ENCODE results near the gene SUPT3H. TPM values are rescaled to one million over a fixed set of nuclear protein-coding genes. Genes with fewer than 3 reads are reported as not detected.

SUPT3H gene
- total RNA-seq, 3 donors from 2014 or later = 3.0 to 8.1 (median 3.5) TPM

GRCh38 chr6:45132658-45133294, 245.0 kb downstream of the SUPT3H start:
- Histone ChIP-seq H3K4me3 (no peak overlapping the region), H3K9me3 (peaks cover 10% of the 10 kb centered on the region), H3K36me3 (ENCODE audit: low read depth) (no peaks in the 10 kb centered on the region), H3K4me1 (ENCODE audit: low read depth) (no peaks in the 10 kb centered on the region)
- no peak for DNase-seq
- intact Hi-C loops (cut with DNase I, micrococcal nuclease) = no loop called here
- ATAC-seq = no peak
- no peak for TF ChIP-seq CTCF (IDR thresholded peaks at IDR 0.05)

- intact Hi-C loops (cut with DNase I, micrococcal nuclease) = no loop called here
- Histone ChIP-seq H3K36me3 (ENCODE audit: low read depth) (no peaks in the 10 kb centered on the region), H3K4me3 (no peak overlapping the region), H3K4me1 (ENCODE audit: low read depth) (no peaks in the 10 kb centered on the region), H3K9me3 (peaks cover 5% of the 10 kb centered on the region)
- no peak for DNase-seq
- ATAC-seq = no peak
- TF ChIP-seq CTCF (IDR thresholded peaks at IDR 0.05) = no peak
Observed at GRCh38 chr6:45132059-45132458, 245.7 kb downstream of the SUPT3H start.

- no peak for TF ChIP-seq CTCF (IDR thresholded peaks at IDR 0.05)
- DNase-seq (no peak), ATAC-seq (no peak)
- no peaks in the 10 kb centered on the region for H3K4me1 ChIP-seq (ENCODE audit: low read depth)
- intact Hi-C loops (cut with DNase I, micrococcal nuclease) = no loop called here
- H3K9me3 ChIP-seq = no peaks in the 10 kb centered on the region
- H3K4me3 ChIP-seq = no peak overlapping the region
- H3K36me3 ChIP-seq (ENCODE audit: low read depth) = no peaks in the 10 kb centered on the region
Observed at GRCh38 chr6:45129051-45129450, 248.7 kb downstream of the SUPT3H start.

- no peak for TF ChIP-seq CTCF (IDR thresholded peaks at IDR 0.05)
- DNase-seq = no peak
- no peak overlapping the region for H3K4me3 ChIP-seq
- intact Hi-C loops (cut with DNase I, micrococcal nuclease) = no loop called here
- H3K4me1 ChIP-seq (ENCODE audit: low read depth) = no peaks in the 10 kb centered on the region
- ATAC-seq = no peak
- no peaks in the 10 kb centered on the region for H3K36me3 ChIP-seq (ENCODE audit: low read depth)
- H3K9me3 ChIP-seq = no peaks in the 10 kb centered on the region
Observed at GRCh38 chr6:45127185-45127584, 250.5 kb downstream of the SUPT3H start.

DNA sequence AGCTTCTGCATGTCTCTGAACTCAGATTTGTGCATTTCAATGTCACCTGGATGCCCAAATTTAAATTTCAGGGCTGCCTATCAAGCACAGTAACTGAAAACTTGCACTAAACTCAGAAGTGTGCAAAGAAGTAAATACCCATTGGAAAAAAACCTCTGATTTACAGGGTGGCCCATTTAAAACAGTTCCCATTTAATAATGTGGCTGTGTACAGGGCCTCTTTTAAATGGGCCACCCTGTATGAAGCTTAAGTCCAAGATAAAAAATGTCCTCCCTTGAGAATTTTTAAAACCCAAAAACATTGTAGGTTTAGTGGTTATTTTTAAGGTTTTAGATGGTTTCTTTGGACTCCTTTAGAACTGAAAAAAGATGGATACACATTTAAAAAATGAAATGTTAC, 251.7 kb downstream of the SUPT3H start:
- Histone ChIP-seq H3K4me3 (no peak overlapping the region), H3K36me3 (ENCODE audit: low read depth) (no peaks in the 10 kb centered on the region), H3K9me3 (no peaks in the 10 kb centered on the region), H3K4me1 (ENCODE audit: low read depth) (no peaks in the 10 kb centered on the region)
- no peak for ATAC-seq
- no peak for DNase-seq
- no peak for TF ChIP-seq CTCF (IDR thresholded peaks at IDR 0.05)
- intact Hi-C loops (cut with DNase I, micrococcal nuclease) = no loop called here

- Histone ChIP-seq H3K9me3 (no peaks in the 10 kb centered on the region), H3K36me3 (ENCODE audit: low read depth) (no peaks in the 10 kb centered on the region), H3K4me1 (ENCODE audit: low read depth) (no peaks in the 10 kb centered on the region), H3K4me3 (no peak overlapping the region)
- no peak for DNase-seq
- ATAC-seq = no peak
- no peak for TF ChIP-seq CTCF (IDR thresholded peaks at IDR 0.05)
- intact Hi-C loops (cut with DNase I, micrococcal nuclease) = no loop called here
Observed at GRCh38 chr6:45123023-45123422, 254.7 kb downstream of the SUPT3H start.

Data from mucosa of descending colon (tissue), 3 donors.